ENCODE results near the gene PLVAP.

The PLVAP gene

GRCh38 chr19:17389957-17390664 is 13.0 kb upstream of the PLVAP start:
- no peak for TF ChIP-seq CTCF (conservative IDR thresholded peaks at IDR 0.05)
- H3K27ac ChIP-seq = no peak overlapping the region

GRCh38 chr19:17389288-17389687 is 12.1 kb upstream of the PLVAP start:
- no peak overlapping the region for H3K27ac ChIP-seq
- TF ChIP-seq CTCF (conservative IDR thresholded peaks at IDR 0.05) = no peak

- TF ChIP-seq CTCF (conservative IDR thresholded peaks at IDR 0.05) = peak; percentile 97
- H3K27ac ChIP-seq = no peak overlapping the region
These were observed 8.9 kb upstream of the PLVAP start for GRCh38 chr19:17385878-17386611.

- no peak for TF ChIP-seq CTCF (conservative IDR thresholded peaks at IDR 0.05)
- H3K27ac ChIP-seq = no peak overlapping the region
These were observed 3.4 kb upstream of the PLVAP start for GRCh38 chr19:17380426-17381138.

- TF ChIP-seq CTCF (conservative IDR thresholded peaks at IDR 0.05) = no peak
- H3K27ac ChIP-seq = no peak overlapping the region
These were observed 2.1 kb upstream of the PLVAP start for GRCh38 chr19:17379221-17379631.

GRCh38 chr19:17378271-17378670 is 1.1 kb upstream of the PLVAP start:
- no peak for TF ChIP-seq CTCF (conservative IDR thresholded peaks at IDR 0.05)
- H3K27ac ChIP-seq = no peak overlapping the region

GRCh38 chr19:17370026-17370587 is 7.0 kb downstream of the PLVAP start:
- H3K27ac ChIP-seq = no peak overlapping the region
- TF ChIP-seq CTCF (conservative IDR thresholded peaks at IDR 0.05) = no peak
